MCF 10A (cell line): Measurements from ENCODE around the gene SERINC5. TPM values are rescaled to one million over a fixed set of nuclear protein-coding genes. Genes with fewer than 3 reads are reported as not detected.

ENCODE experiments used
- BruUV-seq: library from RNA; stranded (reverse); fragments of 400-500 nt; replicated peaks from 2 replicates; lab custom pipeline; 2021; lab: Mats Ljungman, UMichigan
- CTCF ChIA-PET: fragments of 300-600 bp; sonication (Branson Sonifier 250); formaldehyde crosslinking; extraction: SDS; loops from one replicate; lab custom pipeline; 2021; ENCODE audit warnings: antibody characterized with exemption, inconsistent platforms; lab: Yijun Ruan, JAX
- POLR2A ChIA-PET: fragments of 300-600, 350-650 bp; sonication (Branson Sonifier 250); formaldehyde crosslinking; extraction: SDS; loops from one replicate; lab custom pipeline; 2020; ENCODE audit warnings: antibody characterized with exemption, inconsistent platforms; lab: Yijun Ruan, JAX
- DNase-seq: peaks from one replicate; pipeline ENCODE4 v3.0.0-alpha.2; 2018; ENCODE audit not compliant: unreplicated experiment
- H3K27ac Mint-ChIP-seq: one replicate; pipeline ENCODE4 v1.8.0; 2022; ENCODE audit warnings: mild to moderate bottlenecking, low read depth, mixed read lengths; ENCODE audit not compliant: unreplicated experiment
- H3K27me3 Mint-ChIP-seq: one replicate; pipeline ENCODE4 v1.8.0; 2022; ENCODE audit warnings: mixed read lengths; ENCODE audit not compliant: insufficient read depth, unreplicated experiment
- H3K36me3 Mint-ChIP-seq: one replicate; pipeline ENCODE4 v1.8.0; 2022; ENCODE audit warnings: mild to moderate bottlenecking, moderate library complexity, mixed read lengths; ENCODE audit not compliant: insufficient read depth, unreplicated experiment
- H3K4me1 Mint-ChIP-seq: one replicate; pipeline ENCODE4 v1.8.0; 2022; ENCODE audit warnings: mixed read lengths; ENCODE audit not compliant: insufficient read depth, unreplicated experiment
- H3K4me3 Mint-ChIP-seq: one replicate; pipeline ENCODE4 v1.8.0; 2022; ENCODE audit warnings: mild to moderate bottlenecking, moderate library complexity, mixed read lengths; ENCODE audit not compliant: unreplicated experiment
- H3K9me3 Mint-ChIP-seq: one replicate; pipeline ENCODE4 v1.8.0; 2022; ENCODE audit warnings: mixed read lengths; ENCODE audit not compliant: unreplicated experiment
- intact Hi-C: fragments of 100-400 bp; cut with micrococcal nuclease; formaldehyde crosslinking; loops from 2 replicates; pipeline ENCODE4 v1.14.1; 2022
- total RNA-seq: library from RNA; stranded (reverse); gene quantifications from 2 replicates; pipeline ENCODE4 v1.2.3, GENCODE V29; 2022
- TF ChIP-seq, protein P1 (sequence below): fragments of 200-600 bp; IDR thresholded peaks from one replicate; pipeline ENCODE4 v1.8.0; 2022; ENCODE audit warnings: antibody characterized with exemption, mild to moderate bottlenecking; ENCODE audit not compliant: unreplicated experiment

Gene SERINC5
- total RNA-seq, 1 experiment from 2014 or later, result 17.1 TPM

DNA sequence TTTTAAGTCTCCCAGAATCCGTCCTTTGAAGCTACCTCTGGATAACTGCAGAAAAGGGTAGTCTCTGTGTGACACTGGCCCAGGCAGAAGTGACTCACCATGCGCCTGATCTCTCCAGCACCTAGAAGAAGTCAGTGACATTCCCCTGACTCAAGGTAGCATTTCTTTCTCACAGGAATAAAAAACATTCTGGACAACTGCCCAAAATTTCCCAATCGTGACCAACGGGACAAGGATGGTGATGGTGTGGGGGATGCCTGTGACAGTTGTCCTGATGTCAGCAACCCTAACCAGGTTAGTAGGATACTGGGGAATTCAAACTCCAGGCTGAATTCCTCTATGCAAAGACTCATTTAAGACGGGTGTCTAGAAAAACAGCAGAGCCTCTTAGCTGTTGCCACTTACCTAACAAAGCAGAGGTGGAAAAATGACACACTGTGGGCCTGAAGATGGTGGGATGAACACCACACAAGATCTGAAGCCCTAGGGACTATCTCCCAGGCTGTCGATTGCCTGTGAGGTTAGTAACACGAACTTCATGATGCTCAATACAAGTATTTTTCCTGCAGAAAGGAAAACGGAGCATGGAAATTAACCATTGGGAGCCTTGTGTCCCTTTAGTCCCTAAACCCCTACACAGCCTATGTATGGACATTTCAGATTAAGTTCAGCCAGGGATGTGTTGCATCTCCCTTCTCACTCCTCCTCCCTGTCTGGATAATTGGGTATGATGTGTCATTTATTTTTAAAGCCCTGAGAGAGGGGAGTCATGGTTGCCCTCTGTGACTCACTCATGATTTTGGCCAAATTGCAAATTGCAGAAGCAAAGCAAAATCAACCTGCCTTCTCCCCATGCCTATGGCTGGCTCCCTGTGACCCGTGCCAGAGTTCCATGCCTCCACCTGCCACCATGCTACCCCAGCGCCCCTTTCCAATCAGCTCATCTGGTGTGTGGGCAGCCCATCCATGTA is 183.5 kb downstream of the SERINC5 start:
- no peaks in the 10 kb centered on the region for H3K36me3 Mint-ChIP-seq
- ChIA-PET POLR2A (no interaction called here), CTCF (interaction anchor here (1.2 to 2.7 kb wide), 2 partner anchors 235 to 1048 kb away, joined by 3 to 5 read pairs; no protein-coding TSS in a partner anchor)
- DNase-seq, result peak; percentile 16
- no peaks in the 10 kb centered on the region for H3K27me3 Mint-ChIP-seq
- H3K4me3 Mint-ChIP-seq, result no peak overlapping the region
- BruUV-seq, result no TSS peak
- H3K4me1 Mint-ChIP-seq, result peaks cover 7% of the 10 kb centered on the region
- no peak overlapping the region for H3K27ac Mint-ChIP-seq
- no peaks in the 10 kb centered on the region for H3K9me3 Mint-ChIP-seq
- intact Hi-C loops, result no loop called here
- TF ChIP-seq, protein P1, sequence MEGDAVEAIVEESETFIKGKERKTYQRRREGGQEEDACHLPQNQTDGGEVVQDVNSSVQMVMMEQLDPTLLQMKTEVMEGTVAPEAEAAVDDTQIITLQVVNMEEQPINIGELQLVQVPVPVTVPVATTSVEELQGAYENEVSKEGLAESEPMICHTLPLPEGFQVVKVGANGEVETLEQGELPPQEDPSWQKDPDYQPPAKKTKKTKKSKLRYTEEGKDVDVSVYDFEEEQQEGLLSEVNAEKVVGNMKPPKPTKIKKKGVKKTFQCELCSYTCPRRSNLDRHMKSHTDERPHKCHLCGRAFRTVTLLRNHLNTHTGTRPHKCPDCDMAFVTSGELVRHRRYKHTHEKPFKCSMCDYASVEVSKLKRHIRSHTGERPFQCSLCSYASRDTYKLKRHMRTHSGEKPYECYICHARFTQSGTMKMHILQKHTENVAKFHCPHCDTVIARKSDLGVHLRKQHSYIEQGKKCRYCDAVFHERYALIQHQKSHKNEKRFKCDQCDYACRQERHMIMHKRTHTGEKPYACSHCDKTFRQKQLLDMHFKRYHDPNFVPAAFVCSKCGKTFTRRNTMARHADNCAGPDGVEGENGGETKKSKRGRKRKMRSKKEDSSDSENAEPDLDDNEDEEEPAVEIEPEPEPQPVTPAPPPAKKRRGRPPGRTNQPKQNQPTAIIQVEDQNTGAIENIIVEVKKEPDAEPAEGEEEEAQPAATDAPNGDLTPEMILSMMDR, result no peak

DNA sequence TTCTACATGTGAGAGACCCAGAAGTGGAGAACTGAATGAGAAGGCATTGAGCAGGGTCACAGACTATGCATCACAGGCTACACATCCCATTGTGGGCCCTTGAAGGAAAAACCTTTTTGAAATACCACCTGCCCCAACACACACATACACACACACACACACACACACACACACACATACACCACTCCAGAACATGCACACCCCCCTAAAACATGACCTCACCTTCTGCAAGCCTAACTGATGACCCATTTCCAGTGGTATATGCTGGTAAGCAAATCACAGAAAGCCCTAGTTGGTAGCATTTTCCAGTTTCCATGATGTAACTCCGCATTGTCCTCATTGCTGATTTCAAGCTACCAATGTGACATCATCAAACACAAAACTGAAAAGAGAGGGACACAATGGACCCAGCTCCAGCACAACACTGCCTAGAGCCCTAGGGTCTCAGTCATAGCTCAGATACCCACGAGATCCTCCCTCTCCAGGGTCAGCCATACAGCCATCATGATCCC is 184.3 kb downstream of the SERINC5 start:
- no peak overlapping the region for H3K4me3 Mint-ChIP-seq
- no peaks in the 10 kb centered on the region for H3K36me3 Mint-ChIP-seq
- H3K27me3 Mint-ChIP-seq, result no peaks in the 10 kb centered on the region
- TF ChIP-seq, protein P1, result no peak
- no peaks in the 10 kb centered on the region for H3K9me3 Mint-ChIP-seq
- BruUV-seq, result no TSS peak
- ChIA-PET POLR2A (no interaction called here), CTCF (interaction anchor here (0.8 to 1.2 kb wide), 2 partner anchors 14 to 236 kb away, joined by 3 read pairs; no protein-coding TSS in a partner anchor)
- peaks cover 7% of the 10 kb centered on the region for H3K4me1 Mint-ChIP-seq
- H3K27ac Mint-ChIP-seq, result no peak overlapping the region
- no peak for DNase-seq
- intact Hi-C loops, result no loop called here

DNA sequence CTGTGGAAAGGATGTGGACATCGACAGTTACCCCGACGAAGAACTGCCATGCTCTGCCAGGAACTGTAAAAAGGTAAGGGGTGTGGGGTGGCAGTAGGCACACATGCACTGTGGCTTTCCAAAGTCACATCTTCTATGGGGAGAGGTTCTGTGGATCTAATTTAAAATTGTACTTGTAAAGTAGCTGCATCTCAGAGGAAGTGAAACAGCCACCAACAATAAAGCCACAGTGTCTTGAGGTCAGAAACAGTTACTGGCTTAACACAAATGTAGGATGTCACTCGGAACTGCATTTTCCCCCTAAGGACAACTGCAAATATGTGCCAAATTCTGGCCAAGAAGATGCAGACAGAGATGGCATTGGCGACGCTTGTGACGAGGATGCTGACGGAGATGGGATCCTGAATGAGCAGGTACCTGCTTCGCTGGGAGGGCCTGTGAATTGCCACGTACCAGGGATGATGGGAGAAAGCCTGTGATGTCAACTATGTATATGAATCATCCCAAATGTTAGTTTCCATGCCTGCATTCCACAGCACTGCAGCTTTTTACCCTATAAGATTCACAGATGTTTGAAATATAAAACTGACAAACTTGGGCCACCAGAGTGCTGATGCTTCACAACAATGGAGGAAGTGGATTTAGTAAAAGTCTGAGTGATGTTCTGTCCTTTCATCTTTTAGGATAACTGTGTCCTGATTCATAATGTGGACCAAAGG is 185.4 kb downstream of the SERINC5 start:
- Mint-ChIP-seq H3K9me3 (no peaks in the 10 kb centered on the region), H3K36me3 (no peaks in the 10 kb centered on the region), H3K27ac (no peak overlapping the region)

More for the DNA sequence above, 185.4 kb downstream of the SERINC5 start:
- no TSS peak for BruUV-seq
- POLR2A ChIA-PET, result no interaction called here
- TF ChIP-seq, protein P1, result no peak
- peaks cover 7% of the 10 kb centered on the region for H3K4me1 Mint-ChIP-seq
- CTCF ChIA-PET, result no interaction called here
- intact Hi-C loops, result no loop called here
- no peak overlapping the region for H3K4me3 Mint-ChIP-seq
- no peaks in the 10 kb centered on the region for H3K27me3 Mint-ChIP-seq
- DNase-seq, result no peak
